Urinary bladder (tissue), 4 donors: Measurements from ENCODE around the gene ACSF2. TPM values are rescaled to one million over a fixed set of nuclear protein-coding genes. Genes with fewer than 3 reads are reported as not detected.

Source experiments
- DNase-seq: peaks from one replicate; pipeline ENCODE4 v3.0.0-alpha.2; 2015; ENCODE audit errors: extremely low spot score
- H3K27ac ChIP-seq: one replicate; pipeline ENCODE4 v1.5.1; 2013; ENCODE audit warnings: low read depth, mild to moderate bottlenecking, moderate library complexity
- H3K36me3 ChIP-seq: one replicate; pipeline ENCODE4 v1.6.1; 2013; ENCODE audit warnings: mild to moderate bottlenecking, moderate library complexity; ENCODE audit not compliant: insufficient read depth
- H3K4me1 ChIP-seq: one replicate; pipeline ENCODE4 v1.6.1; 2013; ENCODE audit warnings: mild to moderate bottlenecking, moderate library complexity; ENCODE audit not compliant: insufficient read depth
- H3K4me3 ChIP-seq: one replicate; pipeline ENCODE4 v1.5.1; 2013; ENCODE audit warnings: low read depth, low read length
- WGBS: extraction: QIAGEN DNeasy Blood & Tissue Kit; methylation state at CpG from one replicate; pipeline ENCODE4 v1.1.7; 2013; 5-methylcytosine and 5-hydroxymethylcytosine counted together
- polyA plus RNA-seq: library from polyadenylated mRNA; stranded (reverse); fragments of 200-250 nt; gene quantifications from one replicate; pipeline ENCODE4 v1.2.3, GENCODE V29; 2013
- total RNA-seq: library from RNA; depleted of rRNA; stranded (reverse); fragments of >200 nt; gene quantifications from one replicate; pipeline ENCODE4 v1.2.3, GENCODE V29; 2014
- donor health status: healthy with polysubstance abuse.
- donor health status: healthy.

ACSF2 gene
- total and polyA plus RNA-seq, 2 donors = 23.2 to 32.6 TPM

- Histone ChIP-seq H3K4me1 (no peaks in the 10 kb centered on the region), H3K27ac (no peak overlapping the region), H3K4me3 (no peak overlapping the region), H3K36me3 (peaks cover 5% of the 10 kb centered on the region)
- 81% methylated on average over 17 of the region's 17 CpGs for WGBS
- DNase-seq = no peak
Observed at GRCh38 chr17:50487213-50488096, 61.4 kb downstream of the ACSF2 start.

GRCh38 chr17:50488880-50489279 is 62.9 kb downstream of the ACSF2 start:
- Histone ChIP-seq H3K4me1 (no peaks in the 10 kb centered on the region), H3K4me3 (no peak overlapping the region), H3K36me3 (peaks cover 5% of the 10 kb centered on the region), H3K27ac (no peak overlapping the region)
- DNase-seq = no peak
- 94% methylated on average over 2 of the region's 2 CpGs for WGBS

- 72% methylated on average over 1 of the region's 1 CpG for WGBS
- no peak for DNase-seq
- Histone ChIP-seq H3K36me3 (no peaks in the 10 kb centered on the region), H3K4me3 (no peak overlapping the region), H3K4me1 (no peaks in the 10 kb centered on the region), H3K27ac (no peak overlapping the region)
Observed at GRCh38 chr17:50491505-50491904, 65.5 kb downstream of the ACSF2 start.

- WGBS = 78% methylated on average over 6 of the region's 8 CpGs
- DNase-seq = no peak
Observed at GRCh38 chr17:50492214-50492613, 66.2 kb downstream of the ACSF2 start.

GRCh38 chr17:50493744-50494143 is 67.7 kb downstream of the ACSF2 start:
- H3K36me3 ChIP-seq = no peaks in the 10 kb centered on the region
- DNase-seq = no peak
- H3K4me1 ChIP-seq = no peaks in the 10 kb centered on the region
- no peak overlapping the region for H3K27ac ChIP-seq
- no peak overlapping the region for H3K4me3 ChIP-seq
- WGBS = 35% methylated on average over 3 of the region's 3 CpGs

More at GRCh38 chr17:50492214-50492613, 66.2 kb downstream of the ACSF2 start:
- no peaks in the 10 kb centered on the region for H3K4me1 ChIP-seq
- no peaks in the 10 kb centered on the region for H3K36me3 ChIP-seq
- no peak overlapping the region for H3K4me3 ChIP-seq
- H3K27ac ChIP-seq = no peak overlapping the region

GRCh38 chr17:50495217-50495823 is 69.3 kb downstream of the ACSF2 start:
- WGBS = 89% methylated on average over 8 of the region's 8 CpGs
- Histone ChIP-seq H3K4me1 (no peaks in the 10 kb centered on the region), H3K27ac (no peak overlapping the region), H3K36me3 (no peaks in the 10 kb centered on the region), H3K4me3 (no peak overlapping the region)
- DNase-seq = no peak

GRCh38 chr17:50495918-50496317 is 69.9 kb downstream of the ACSF2 start:
- H3K36me3 ChIP-seq = no peaks in the 10 kb centered on the region
- no peak overlapping the region for H3K4me3 ChIP-seq
- no peak for DNase-seq
- no peak overlapping the region for H3K27ac ChIP-seq
- H3K4me1 ChIP-seq = no peaks in the 10 kb centered on the region
- 92% methylated on average over 8 of the region's 8 CpGs for WGBS

GRCh38 chr17:50498021-50498874 is 72.2 kb downstream of the ACSF2 start:
- H3K4me3 ChIP-seq = no peak overlapping the region
- DNase-seq = no peak
- H3K4me1 ChIP-seq = no peaks in the 10 kb centered on the region
- H3K36me3 ChIP-seq = no peaks in the 10 kb centered on the region
- WGBS = 78% methylated on average over 7 of the region's 7 CpGs
- H3K27ac ChIP-seq = no peak overlapping the region

GRCh38 chr17:50499270-50499669 is 73.3 kb downstream of the ACSF2 start:
- no peaks in the 10 kb centered on the region for H3K4me1 ChIP-seq
- no peak overlapping the region for H3K4me3 ChIP-seq
- DNase-seq = no peak
- H3K27ac ChIP-seq = no peak overlapping the region
- no peaks in the 10 kb centered on the region for H3K36me3 ChIP-seq

GRCh38 chr17:50499721-50500120 is 73.7 kb downstream of the ACSF2 start:
- no peak for DNase-seq
- H3K4me3 ChIP-seq = no peak overlapping the region

GRCh38 chr17:50501054-50501453 is 75.0 kb downstream of the ACSF2 start:
- 41% methylated on average over 5 of the region's 5 CpGs for WGBS
- no peak for DNase-seq
- Histone ChIP-seq H3K4me3 (no peak overlapping the region), H3K36me3 (no peaks in the 10 kb centered on the region), H3K27ac (no peak overlapping the region), H3K4me1 (no peaks in the 10 kb centered on the region)

More at GRCh38 chr17:50499721-50500120, 73.7 kb downstream of the ACSF2 start:
- no peaks in the 10 kb centered on the region for H3K4me1 ChIP-seq
- H3K36me3 ChIP-seq = no peaks in the 10 kb centered on the region
- H3K27ac ChIP-seq = no peak overlapping the region
- 98% methylated on average over 2 of the region's 2 CpGs for WGBS

GRCh38 chr17:50502301-50502990 is 76.4 kb downstream of the ACSF2 start:
- H3K4me3 ChIP-seq = no peak overlapping the region
- H3K36me3 ChIP-seq = no peaks in the 10 kb centered on the region
- DNase-seq = no peak
- H3K4me1 ChIP-seq = no peaks in the 10 kb centered on the region
- no peak overlapping the region for H3K27ac ChIP-seq
- 90% methylated on average over 9 of the region's 9 CpGs for WGBS

- Histone ChIP-seq H3K27ac (no peak overlapping the region), H3K4me3 (no peak overlapping the region), H3K4me1 (no peaks in the 10 kb centered on the region), H3K36me3 (no peaks in the 10 kb centered on the region)
- DNase-seq = no peak
- WGBS = 64% methylated on average over 7 of the region's 7 CpGs
Observed at GRCh38 chr17:50505591-50506130, 79.6 kb downstream of the ACSF2 start.
